GM20000 (cell line): ENCODE data around the gene ORC5.

ENCODE experiments used
- DNase-seq: peaks from one replicate; pipeline ENCODE4 v3.0.0; 2012; ENCODE audit warnings: low spot score
- CTCF ChIP-seq: IDR thresholded peaks from 2 replicates; pipeline ENCODE4 v1.5.1; 2012; ENCODE audit warnings: mild to moderate bottlenecking, control low read depth; ENCODE audit errors: extremely low read depth, missing control alignments

Gene ORC5

DNA sequence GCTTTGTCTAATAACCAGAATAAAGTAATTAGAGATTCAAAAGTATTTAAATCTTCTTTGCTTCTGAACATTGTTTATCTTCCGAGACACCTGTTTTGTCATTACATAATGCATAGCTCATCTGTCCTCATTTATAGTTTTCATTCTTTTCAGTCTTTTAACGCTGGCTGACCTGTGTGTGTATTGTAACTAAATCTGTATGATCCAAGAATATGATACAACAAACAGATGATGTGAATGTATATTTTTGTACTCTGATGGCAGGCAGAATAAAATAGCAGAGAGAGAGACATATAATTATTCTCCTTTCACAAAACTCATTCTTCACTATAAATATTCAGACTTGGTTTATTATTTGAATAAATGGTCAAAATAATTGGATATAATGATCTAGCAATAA is 80.6 kb downstream of the ORC5 start:
- no peak for DNase-seq
- no peak for TF ChIP-seq CTCF

DNA sequence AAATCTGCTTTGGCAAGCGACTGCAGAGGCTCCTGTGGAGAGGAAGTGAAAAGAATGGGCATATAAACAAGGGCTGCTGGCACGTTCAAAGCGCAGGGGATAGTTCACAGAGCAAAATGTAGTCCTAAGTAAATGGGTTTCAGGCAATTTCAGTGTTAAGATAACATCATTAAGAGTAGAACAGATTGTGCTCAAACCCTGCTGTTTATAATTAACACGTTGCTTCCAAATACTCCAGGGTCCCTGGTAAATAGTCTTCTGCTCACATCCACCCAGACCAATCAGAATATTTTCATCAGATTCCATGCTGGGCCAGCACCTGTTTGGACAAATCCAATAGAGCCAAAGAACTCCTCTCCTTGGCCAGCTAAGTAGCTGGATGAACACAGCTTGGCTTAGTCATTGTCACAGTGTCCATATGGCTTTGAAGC is 81.4 kb downstream of the ORC5 start:
- no peak for DNase-seq
- no peak for TF ChIP-seq CTCF

GRCh38 chr7:104124893-104125477 is 82.8 kb downstream of the ORC5 start:
- no peak for DNase-seq
- TF ChIP-seq CTCF, result no peak

GRCh38 chr7:104124469-104124868 is 83.3 kb downstream of the ORC5 start:
- TF ChIP-seq CTCF, result no peak
- DNase-seq, result no peak

- no peak for DNase-seq
- no peak for TF ChIP-seq CTCF
Measured at GRCh38 chr7:104123786-104124185, 84.0 kb downstream of the ORC5 start.

GRCh38 chr7:104113788-104114187 is 94.0 kb downstream of the ORC5 start:
- no peak for DNase-seq
- no peak for TF ChIP-seq CTCF

- no peak for DNase-seq
- TF ChIP-seq CTCF, result no peak
Measured at GRCh38 chr7:104112623-104113022, 95.2 kb downstream of the ORC5 start.
